ENCODE measurements around the gene RPUSD1.

DNA sequence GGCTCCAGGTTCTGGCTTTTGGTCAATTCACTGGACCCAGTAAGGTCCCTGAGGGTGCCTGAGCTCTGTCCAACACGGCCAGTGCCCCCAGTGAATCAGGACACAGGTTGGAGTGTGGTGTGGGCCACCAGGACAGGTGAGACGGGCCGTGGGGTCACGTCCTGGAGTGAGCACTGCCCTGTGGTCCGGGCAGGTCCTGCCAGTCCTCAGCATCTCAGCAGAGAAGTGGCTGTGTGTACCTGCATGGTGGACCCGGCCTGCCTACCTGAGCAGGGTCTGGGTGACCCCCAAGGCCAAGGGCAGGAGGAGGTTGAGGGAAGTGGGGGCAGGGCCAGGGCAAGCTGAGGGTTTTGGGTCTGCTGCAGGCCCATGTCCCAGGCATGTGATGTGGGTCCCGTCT lies 14.3 kb upstream of the RPUSD1 start:
- TF ChIP-seq, protein P1, sequence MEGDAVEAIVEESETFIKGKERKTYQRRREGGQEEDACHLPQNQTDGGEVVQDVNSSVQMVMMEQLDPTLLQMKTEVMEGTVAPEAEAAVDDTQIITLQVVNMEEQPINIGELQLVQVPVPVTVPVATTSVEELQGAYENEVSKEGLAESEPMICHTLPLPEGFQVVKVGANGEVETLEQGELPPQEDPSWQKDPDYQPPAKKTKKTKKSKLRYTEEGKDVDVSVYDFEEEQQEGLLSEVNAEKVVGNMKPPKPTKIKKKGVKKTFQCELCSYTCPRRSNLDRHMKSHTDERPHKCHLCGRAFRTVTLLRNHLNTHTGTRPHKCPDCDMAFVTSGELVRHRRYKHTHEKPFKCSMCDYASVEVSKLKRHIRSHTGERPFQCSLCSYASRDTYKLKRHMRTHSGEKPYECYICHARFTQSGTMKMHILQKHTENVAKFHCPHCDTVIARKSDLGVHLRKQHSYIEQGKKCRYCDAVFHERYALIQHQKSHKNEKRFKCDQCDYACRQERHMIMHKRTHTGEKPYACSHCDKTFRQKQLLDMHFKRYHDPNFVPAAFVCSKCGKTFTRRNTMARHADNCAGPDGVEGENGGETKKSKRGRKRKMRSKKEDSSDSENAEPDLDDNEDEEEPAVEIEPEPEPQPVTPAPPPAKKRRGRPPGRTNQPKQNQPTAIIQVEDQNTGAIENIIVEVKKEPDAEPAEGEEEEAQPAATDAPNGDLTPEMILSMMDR (IDR thresholded peaks at IDR 0.05) = no peak
- no peak for TF ChIP-seq POLR2A (IDR thresholded peaks at IDR 0.05)
- TF ChIP-seq EP300 (IDR thresholded peaks at IDR 0.05) = no peak

Measured in sigmoid colon (tissue), 4 donors.